HPDE6-E6E7 (cell line): ENCODE results near the gene SLC26A11.
"Not testable (repeated sequence)": the region's sequence is repeated elsewhere in the genome, so short reads cannot be mapped to it uniquely, and the experiment has no call there.

Experiments
- DNase-seq: peaks from one replicate; pipeline ENCODE4 v3.0.0; 2011; ENCODE audit warnings: missing footprints; ENCODE audit errors: extremely low spot score

SLC26A11 gene

DNA sequence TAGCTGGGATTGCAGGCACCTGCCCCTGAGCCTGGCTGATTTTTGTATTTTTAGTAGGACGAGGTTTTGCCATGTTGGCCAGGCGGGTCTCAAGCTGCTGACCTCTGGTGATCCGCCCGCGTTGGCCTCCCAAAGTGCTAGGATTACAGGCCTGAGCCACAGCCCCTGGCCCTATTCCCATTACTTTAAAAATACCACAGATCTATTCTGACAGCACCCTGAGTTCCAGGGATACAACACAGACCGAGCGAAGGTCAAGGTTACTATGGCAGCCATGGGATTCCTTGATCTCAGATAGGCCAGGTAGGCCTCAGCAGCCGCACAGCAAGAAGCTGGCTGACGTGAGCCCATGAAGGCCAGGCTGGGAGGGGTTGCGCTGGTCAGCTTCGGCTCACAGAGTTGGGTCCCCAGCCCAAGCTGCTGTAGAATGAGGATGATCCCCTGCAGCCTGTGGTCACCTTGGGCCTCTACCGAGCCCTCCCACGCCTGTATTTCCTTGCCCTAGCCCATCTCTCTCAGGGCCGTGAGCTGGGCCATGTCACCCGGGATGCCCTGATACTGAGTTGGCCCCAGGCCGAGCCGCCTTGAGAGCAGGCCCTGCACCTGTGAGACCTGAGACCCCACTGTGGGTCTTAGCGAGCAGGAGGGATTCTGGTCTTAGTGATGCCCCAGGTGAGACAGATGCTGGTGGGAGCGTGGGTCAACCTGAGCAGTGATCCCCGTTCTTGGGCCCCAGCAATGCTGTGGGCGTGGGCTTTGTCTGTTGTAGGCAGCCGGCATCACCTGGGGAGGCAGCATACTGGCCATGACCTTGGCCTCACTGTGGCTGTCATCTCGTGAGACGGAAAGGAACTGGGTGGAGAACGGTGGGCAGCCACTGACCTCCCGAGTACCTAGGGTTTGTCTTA, 23.6 kb downstream of the SLC26A11 start:
- no peak for DNase-seq

- DNase-seq, result not testable (repeated sequence)
Measured at GRCh38 chr17:80244448-80244847, 24.2 kb downstream of the SLC26A11 start.

DNA sequence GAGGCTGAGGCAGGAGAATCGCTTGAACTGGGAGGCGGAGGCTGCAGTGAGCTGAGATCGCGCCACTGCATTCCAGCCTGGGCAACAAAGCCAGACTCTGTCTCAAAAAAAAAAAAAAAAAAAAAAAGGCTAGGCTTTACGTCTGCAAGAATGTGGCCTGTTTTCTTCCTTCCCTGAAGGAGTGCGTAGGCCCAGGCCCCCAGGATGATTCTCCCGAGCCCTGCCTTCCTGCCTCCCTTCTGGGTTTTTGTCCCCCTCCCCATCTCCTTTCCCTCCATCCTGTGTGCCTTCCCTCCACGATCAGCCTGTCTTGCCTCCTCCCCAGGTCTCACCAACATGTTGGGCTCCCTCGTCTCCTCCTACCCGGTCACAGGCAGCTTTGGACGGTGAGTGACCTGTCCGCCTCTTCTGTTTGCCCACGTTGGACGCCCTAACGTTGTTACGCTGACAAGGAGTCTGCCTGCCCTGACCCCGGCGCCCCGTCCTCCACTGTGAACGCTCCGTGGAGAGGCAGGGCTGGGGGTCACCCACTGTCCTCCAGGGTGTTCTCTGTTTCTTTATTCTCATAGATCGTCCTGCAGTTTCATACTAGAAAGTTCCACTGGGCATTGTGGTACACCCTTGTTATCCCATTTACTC, 24.8 kb downstream of the SLC26A11 start:
- DNase-seq, result no peak

DNA sequence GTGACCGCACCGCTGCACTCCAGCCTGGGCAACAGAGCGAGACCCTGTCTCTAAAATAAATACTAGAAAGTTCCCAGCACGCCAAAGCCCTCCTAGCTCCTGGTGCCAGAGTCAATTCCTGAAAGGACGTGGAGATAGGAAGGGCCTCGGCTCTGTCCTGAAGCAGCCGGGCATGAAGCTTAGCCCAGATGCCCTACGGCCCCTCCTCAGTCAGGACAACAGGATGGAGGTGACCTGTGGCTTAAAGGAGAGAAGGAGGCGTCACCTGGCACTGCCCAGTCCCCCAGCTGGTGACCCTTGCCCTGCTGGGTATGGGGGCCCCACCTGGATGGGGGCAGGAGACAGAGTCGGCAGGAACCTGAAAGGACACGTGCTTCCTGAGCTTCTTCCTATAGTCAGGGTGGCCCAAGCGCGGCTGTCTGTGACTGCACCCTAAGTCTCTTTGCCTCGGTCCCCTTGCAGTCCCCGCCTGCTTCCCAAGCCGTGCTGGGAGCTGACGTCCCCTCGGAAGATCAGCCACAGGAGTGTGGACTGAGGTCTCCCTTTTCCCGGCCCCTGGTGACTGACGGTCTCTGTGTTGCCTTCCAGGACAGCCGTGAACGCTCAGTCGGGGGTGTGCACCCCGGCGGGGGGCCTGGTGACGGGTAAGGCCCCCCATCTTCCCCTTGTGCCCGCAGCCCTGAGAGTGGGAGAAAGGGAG, 25.5 kb downstream of the SLC26A11 start:
- DNase-seq, result no peak

GRCh38 chr17:80246266-80246681, 26.0 kb downstream of the SLC26A11 start:
- no peak for DNase-seq

GRCh38 chr17:80246726-80247125, 26.5 kb downstream of the SLC26A11 start:
- no peak for DNase-seq

- DNase-seq, result no peak
Measured at GRCh38 chr17:80247561-80247960, 27.3 kb downstream of the SLC26A11 start.

- no peak for DNase-seq
Measured at GRCh38 chr17:80248001-80248893, 28.0 kb downstream of the SLC26A11 start.

GRCh38 chr17:80248894-80249710, 28.9 kb downstream of the SLC26A11 start:
- DNase-seq, result no peak

DNA sequence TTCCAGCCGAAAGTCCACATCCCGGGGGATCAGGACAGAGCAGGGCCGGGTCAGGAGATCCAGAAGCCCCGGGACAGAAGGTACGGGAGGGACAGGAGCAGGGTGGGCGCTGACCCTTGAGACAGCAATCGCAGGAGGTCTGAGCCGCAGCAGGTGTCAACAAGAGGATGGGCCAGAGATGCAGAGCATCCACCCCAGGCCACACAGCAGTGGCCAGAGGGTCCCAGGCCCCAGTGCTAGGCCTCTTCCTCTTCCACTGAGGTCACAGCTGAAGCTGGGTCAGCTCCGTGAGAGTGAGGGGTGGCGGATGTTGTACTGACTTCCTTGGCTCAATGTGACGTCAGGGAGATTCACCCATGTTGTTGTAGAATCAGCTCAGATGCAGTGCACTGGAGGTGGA, 31.7 kb downstream of the SLC26A11 start:
- no peak for DNase-seq

GRCh38 chr17:80252871-80253270, 32.6 kb downstream of the SLC26A11 start:
- peak; percentile 89 for DNase-seq

GRCh38 chr17:80253631-80254395, 33.6 kb downstream of the SLC26A11 start:
- no peak for DNase-seq

- DNase-seq, result peak; percentile 84
Measured at GRCh38 chr17:80254396-80255251, 34.4 kb downstream of the SLC26A11 start.

DNA sequence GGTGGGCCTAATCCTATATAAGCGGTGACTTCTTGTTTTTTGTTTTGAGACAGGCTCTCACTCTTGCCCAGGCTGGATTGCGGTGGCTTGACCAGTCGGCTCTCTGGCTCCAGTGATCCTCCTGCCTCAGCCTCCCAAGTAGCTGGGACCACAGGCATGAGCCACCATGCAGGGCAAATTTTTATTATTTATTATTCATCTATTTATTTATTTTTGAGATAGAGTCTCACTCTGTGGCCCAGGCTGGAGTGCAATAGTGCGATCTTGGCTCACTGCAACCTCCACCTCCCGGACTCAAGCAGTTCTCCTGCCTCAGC, 35.8 kb downstream of the SLC26A11 start:
- DNase-seq, result no peak

DNA sequence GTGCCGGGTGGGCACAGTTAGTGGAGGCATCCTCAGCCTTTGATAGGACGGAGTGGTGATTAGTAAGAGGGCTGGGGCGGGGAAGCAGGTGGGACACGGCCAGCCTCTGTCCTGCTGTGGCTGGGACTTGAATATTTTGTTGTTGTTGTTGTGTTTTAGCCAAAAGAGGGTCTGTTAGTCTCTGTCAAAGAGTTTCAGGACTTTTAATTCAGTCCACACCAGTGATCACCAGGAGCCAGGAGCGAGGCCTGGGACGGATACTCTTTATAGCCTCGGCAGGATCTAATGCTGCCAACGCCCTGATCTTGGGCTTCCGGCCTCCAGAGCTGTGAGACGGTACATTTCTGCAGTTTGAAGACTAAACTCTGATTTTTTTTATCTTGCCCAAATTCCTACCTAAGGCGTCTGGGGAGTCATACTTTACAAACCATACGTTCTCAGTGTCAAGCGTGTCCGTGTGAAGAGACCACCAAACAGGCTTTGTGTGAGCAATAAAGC, 37.5 kb downstream of the SLC26A11 start:
- no peak for DNase-seq

DNA sequence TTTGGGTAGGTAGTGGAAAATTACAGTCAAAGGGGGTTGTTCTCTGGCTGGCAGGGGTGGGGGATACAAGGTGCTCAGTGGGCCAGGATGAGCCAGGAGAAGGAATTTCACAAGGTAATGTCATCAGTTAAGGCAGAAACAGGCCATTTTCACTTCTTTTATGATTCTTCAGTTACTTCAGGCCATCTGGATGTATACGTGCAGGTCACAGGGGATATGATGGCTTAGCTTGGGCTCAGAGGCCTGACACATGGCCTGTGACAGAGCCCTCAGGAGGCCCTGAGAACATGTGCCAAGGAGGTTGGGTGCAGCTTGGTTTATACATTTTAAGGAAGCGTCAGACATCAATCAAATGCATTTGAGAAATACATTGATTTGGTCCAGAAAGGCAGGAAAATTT, 38.1 kb downstream of the SLC26A11 start:
- DNase-seq, result not testable (repeated sequence)

GRCh38 chr17:80259457-80260068, 39.3 kb downstream of the SLC26A11 start:
- DNase-seq, result no peak

GRCh38 chr17:80260069-80260535, 39.9 kb downstream of the SLC26A11 start:
- DNase-seq, result peak; percentile 83
